SK-N-SH (cell line): Measurements from ENCODE around the gene TDRD1.
"Not testable (repeated sequence)": the region's sequence is repeated elsewhere in the genome, so short reads cannot be mapped to it uniquely, and the experiment has no call there.

ENCODE experiments used
- JUND ChIP-seq: IDR thresholded peaks from 2 replicates; pipeline ENCODE4 v1.4.0; 2012
- RXRA ChIP-seq: IDR thresholded peaks from 2 replicates; pipeline ENCODE4 v1.4.0; 2012; ENCODE audit warnings: low read depth, mild to moderate bottlenecking, borderline replicate concordance
- TCF12 ChIP-seq: IDR thresholded peaks from 2 replicates; pipeline ENCODE4 v1.4.0; 2012

DNA sequence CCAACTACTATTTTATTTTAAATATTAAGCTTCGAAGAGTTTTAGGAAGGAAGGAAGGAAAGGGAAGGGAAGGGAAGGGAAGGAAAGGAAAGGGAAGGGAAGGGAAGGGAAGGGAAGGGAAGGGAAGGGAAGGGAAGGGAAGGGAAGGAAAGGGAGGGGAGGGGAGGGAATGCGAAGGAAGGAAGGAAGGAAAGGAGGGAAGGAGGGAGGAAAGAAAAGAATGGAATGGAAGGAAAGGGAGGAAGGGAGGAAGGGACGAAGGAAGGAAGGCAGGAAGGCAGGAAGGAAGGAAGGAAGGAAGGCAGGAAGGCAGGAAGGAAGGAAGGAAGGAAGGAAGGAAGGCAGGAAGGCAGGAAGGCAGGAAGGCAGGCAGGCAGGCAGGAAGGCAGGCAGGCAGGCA, 29.7 kb upstream of the TDRD1 start:
- not testable (repeated sequence) for TF ChIP-seq JUND, RXRA, TCF12
